ENCODE data around the gene ACKR2. TPM values are rescaled to one million over a fixed set of nuclear protein-coding genes. Genes with fewer than 3 reads are reported as not detected.

The ACKR2 gene
- total RNA-seq, 3 donors from 2014 or later (not counting 1 experiment from before 2014, with no cell fraction given): 0.56 to 0.95 (median 0.72) TPM

DNA sequence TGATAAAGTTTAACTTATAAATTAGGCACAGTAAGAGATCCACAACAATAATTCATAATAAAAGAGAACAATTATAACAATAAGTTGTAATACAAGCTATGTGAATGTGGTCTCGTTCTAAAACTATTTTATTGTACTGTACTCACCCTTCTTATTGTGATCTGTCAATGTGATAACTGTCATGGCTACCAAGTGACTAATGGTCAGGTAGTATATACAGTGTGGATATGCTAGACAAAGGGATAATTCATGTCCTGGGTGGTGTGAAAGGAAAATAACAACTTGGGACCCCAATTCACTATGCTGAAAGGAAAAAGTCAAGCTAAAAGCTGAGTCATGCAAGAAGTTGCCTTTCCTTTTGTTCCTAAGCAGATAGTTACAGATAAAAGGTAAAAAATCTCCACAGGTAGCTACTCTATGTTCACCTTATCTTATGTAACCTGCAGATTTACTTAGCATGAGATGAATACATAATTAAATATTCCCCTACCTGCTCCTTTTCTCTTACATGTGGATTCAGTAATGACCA lies 77.1 kb downstream of the ACKR2 start:
- Histone ChIP-seq H3K4me1 (ENCODE audit: control insufficient read depth, insufficient read depth, low read length) (peaks cover 3% of the 10 kb centered on the region), H3K27me3 (ENCODE audit: control insufficient read depth, insufficient read depth, low read length) (peaks cover 4% of the 10 kb centered on the region), H3K9me3 (ENCODE audit: control insufficient read depth, insufficient read depth, low read length) (no peaks in the 10 kb centered on the region), H3K4me3 (ENCODE audit: low read length) (no peak overlapping the region), H3K27ac (ENCODE audit: low read length) (no peak overlapping the region), H3K36me3 (ENCODE audit: control insufficient read depth, insufficient read depth, low read length) (no peaks in the 10 kb centered on the region)
- intact Hi-C loops (cut with micrococcal nuclease): no loop called here
- WGBS (ENCODE audit: insufficient coverage): no CpG with 5 or more reads among the region's 1 CpG
- Mint-ChIP-seq H3K9me3 (no peaks in the 10 kb centered on the region), H3K4me3 (no peak overlapping the region), H3K4me1 (peaks cover 12 to 14% of the 10 kb centered on the region in 2 donors), H3K27me3 (ENCODE audit: low read depth in 2 of 2) (peaks cover 12 to 27% of the 10 kb centered on the region in 2 donors), H3K27ac (no peak overlapping the region), H3K36me3 (no peaks in the 10 kb centered on the region)
- DNase-seq (no peak), ATAC-seq (no peak)
- no peak for TF ChIP-seq CTCF (IDR thresholded peaks at IDR 0.05)

DNA sequence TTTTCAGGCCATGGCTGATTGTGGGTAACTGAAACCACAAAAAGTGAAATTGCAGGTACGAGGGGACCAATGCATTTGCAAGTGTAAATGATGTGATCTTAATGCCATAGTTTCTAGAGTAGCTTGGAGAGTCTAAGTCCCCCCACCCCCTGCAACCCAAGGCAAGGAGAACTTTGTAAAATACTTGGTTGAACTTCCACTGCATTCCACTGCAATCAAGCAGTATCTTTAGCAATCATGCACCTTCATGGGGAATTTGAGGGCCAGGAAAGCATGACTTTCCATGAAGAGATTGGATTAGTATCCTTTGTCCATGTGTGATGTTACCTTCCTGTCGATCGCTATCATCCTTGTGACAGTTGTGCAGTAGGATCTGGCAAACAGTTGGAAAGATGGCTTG lies 77.8 kb downstream of the ACKR2 start:
- no peak for TF ChIP-seq CTCF (IDR thresholded peaks at IDR 0.05)
- H3K27me3 Mint-ChIP-seq (ENCODE audit: low read depth in 2 of 2): peaks cover 19 to 34% of the 10 kb centered on the region in 2 donors
- Histone ChIP-seq H3K9me3 (ENCODE audit: control insufficient read depth, insufficient read depth, low read length) (no peaks in the 10 kb centered on the region), H3K36me3 (ENCODE audit: control insufficient read depth, insufficient read depth, low read length) (no peaks in the 10 kb centered on the region), H3K4me1 (ENCODE audit: control insufficient read depth, insufficient read depth, low read length) (no peaks in the 10 kb centered on the region), H3K4me3 (ENCODE audit: low read length) (no peak overlapping the region), H3K27ac (ENCODE audit: low read length) (no peak overlapping the region), H3K27me3 (ENCODE audit: control insufficient read depth, insufficient read depth, low read length) (peaks cover 4% of the 10 kb centered on the region)
- 71% methylated on average over 3 of the region's 3 CpGs for WGBS (ENCODE audit: insufficient coverage)
- intact Hi-C loops (cut with micrococcal nuclease): no loop called here
- H3K9me3 Mint-ChIP-seq: no peaks in the 10 kb centered on the region
- ATAC-seq (no peak), DNase-seq (no peak)
- H3K36me3 Mint-ChIP-seq: no peaks in the 10 kb centered on the region
- H3K4me3 Mint-ChIP-seq: no peak overlapping the region
- H3K4me1 Mint-ChIP-seq: peaks cover 9 to 12% of the 10 kb centered on the region in 2 donors
- H3K27ac Mint-ChIP-seq: no peak overlapping the region

- ATAC-seq (no peak), DNase-seq (no peak)
- Histone ChIP-seq H3K27ac (ENCODE audit: low read length) (no peak overlapping the region), H3K4me3 (ENCODE audit: low read length) (no peak overlapping the region), H3K27me3 (ENCODE audit: control insufficient read depth, insufficient read depth, low read length) (peaks cover 4% of the 10 kb centered on the region), H3K4me1 (ENCODE audit: control insufficient read depth, insufficient read depth, low read length) (no peaks in the 10 kb centered on the region), H3K9me3 (ENCODE audit: control insufficient read depth, insufficient read depth, low read length) (no peaks in the 10 kb centered on the region), H3K36me3 (ENCODE audit: control insufficient read depth, insufficient read depth, low read length) (no peaks in the 10 kb centered on the region)
- Mint-ChIP-seq H3K4me1 (peaks cover 9 to 12% of the 10 kb centered on the region in 2 donors), H3K4me3 (no peak overlapping the region), H3K27ac (no peak overlapping the region), H3K9me3 (no peaks in the 10 kb centered on the region), H3K27me3 (ENCODE audit: low read depth in 2 of 2) (peaks cover 25 to 46% of the 10 kb centered on the region in 2 donors), H3K36me3 (no peaks in the 10 kb centered on the region)
- 100% methylated on average over 2 of the region's 2 CpGs for WGBS (ENCODE audit: insufficient coverage)
- intact Hi-C loops (cut with micrococcal nuclease): no loop called here
- TF ChIP-seq CTCF (IDR thresholded peaks at IDR 0.05): no peak
Observed at GRCh38 chr3:42891042-42891441, 81.8 kb downstream of the ACKR2 start.

GRCh38 chr3:42892169-42892568 lies 82.9 kb downstream of the ACKR2 start:
- no peak overlapping the region for H3K4me3 Mint-ChIP-seq
- no peaks in the 10 kb centered on the region for H3K9me3 Mint-ChIP-seq
- no peaks in the 10 kb centered on the region for H3K36me3 ChIP-seq (ENCODE audit: control insufficient read depth, insufficient read depth, low read length)

More at GRCh38 chr3:42892169-42892568, 82.9 kb downstream of the ACKR2 start:
- no peak for DNase-seq
- no peak for TF ChIP-seq CTCF (IDR thresholded peaks at IDR 0.05)
- ATAC-seq: no peak
- peaks cover 30 to 38% of the 10 kb centered on the region in 2 donors for H3K27me3 Mint-ChIP-seq (ENCODE audit: low read depth in 2 of 2)
- H3K4me1 Mint-ChIP-seq: peaks cover 9 to 12% of the 10 kb centered on the region in 2 donors
- Histone ChIP-seq H3K27ac (ENCODE audit: low read length) (no peak overlapping the region), H3K9me3 (ENCODE audit: control insufficient read depth, insufficient read depth, low read length) (no peaks in the 10 kb centered on the region), H3K27me3 (ENCODE audit: control insufficient read depth, insufficient read depth, low read length) (peaks cover 4% of the 10 kb centered on the region), H3K4me3 (ENCODE audit: low read length) (no peak overlapping the region), H3K4me1 (ENCODE audit: control insufficient read depth, insufficient read depth, low read length) (no peaks in the 10 kb centered on the region)
- no peak overlapping the region for H3K27ac Mint-ChIP-seq
- no peaks in the 10 kb centered on the region for H3K36me3 Mint-ChIP-seq
- 93% methylated on average over 1 of the region's 1 CpG for WGBS (ENCODE audit: insufficient coverage)
- intact Hi-C loops (cut with micrococcal nuclease): no loop called here

Data from natural killer cell (primary cell).